ENCODE measurements around the gene RBBP7. TPM values are rescaled to one million over a fixed set of nuclear protein-coding genes. Genes with fewer than 3 reads are reported as not detected.

The RBBP7 gene
- total RNA-seq, 1 donor from 2014 or later, result 115 TPM

DNA sequence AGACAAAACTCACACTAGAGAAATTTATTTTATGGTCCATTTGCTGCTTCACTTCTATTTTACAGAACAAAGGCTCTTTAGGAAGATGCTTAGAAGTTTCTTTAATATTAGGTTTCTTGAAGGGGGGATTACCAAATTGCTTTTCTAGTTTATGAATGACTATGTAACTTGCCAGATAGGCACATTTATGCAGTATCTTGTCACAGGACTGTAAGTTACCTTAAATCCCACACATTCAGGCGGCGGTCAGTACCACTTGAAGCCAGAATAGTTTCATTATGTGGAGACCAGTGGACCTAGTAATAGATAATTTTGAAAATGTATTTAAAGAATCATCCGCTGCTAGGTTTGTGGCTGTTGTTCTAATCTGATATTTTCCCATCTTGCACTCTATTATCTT, 18.3 kb downstream of the RBBP7 start:
- no peak for DNase-seq
- no peaks in the 10 kb centered on the region for H3K27me3 ChIP-seq (ENCODE audit: low read depth)
- H3K9me3 ChIP-seq (replicated peaks), result no peaks in the 10 kb centered on the region
- H3K36me3 ChIP-seq, result peaks cover 45% of the 10 kb centered on the region
- intact Hi-C loops (cut with micrococcal nuclease), result no loop called here
- H3K4me1 ChIP-seq, result no peaks in the 10 kb centered on the region
- no peak overlapping the region for H3K4me3 ChIP-seq
- H3K27ac ChIP-seq (replicated peaks), result no peak overlapping the region
- TF ChIP-seq, protein P1, sequence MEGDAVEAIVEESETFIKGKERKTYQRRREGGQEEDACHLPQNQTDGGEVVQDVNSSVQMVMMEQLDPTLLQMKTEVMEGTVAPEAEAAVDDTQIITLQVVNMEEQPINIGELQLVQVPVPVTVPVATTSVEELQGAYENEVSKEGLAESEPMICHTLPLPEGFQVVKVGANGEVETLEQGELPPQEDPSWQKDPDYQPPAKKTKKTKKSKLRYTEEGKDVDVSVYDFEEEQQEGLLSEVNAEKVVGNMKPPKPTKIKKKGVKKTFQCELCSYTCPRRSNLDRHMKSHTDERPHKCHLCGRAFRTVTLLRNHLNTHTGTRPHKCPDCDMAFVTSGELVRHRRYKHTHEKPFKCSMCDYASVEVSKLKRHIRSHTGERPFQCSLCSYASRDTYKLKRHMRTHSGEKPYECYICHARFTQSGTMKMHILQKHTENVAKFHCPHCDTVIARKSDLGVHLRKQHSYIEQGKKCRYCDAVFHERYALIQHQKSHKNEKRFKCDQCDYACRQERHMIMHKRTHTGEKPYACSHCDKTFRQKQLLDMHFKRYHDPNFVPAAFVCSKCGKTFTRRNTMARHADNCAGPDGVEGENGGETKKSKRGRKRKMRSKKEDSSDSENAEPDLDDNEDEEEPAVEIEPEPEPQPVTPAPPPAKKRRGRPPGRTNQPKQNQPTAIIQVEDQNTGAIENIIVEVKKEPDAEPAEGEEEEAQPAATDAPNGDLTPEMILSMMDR (IDR thresholded peaks at IDR 0.05; ENCODE audit: borderline replicate concordance), result no peak

DNA sequence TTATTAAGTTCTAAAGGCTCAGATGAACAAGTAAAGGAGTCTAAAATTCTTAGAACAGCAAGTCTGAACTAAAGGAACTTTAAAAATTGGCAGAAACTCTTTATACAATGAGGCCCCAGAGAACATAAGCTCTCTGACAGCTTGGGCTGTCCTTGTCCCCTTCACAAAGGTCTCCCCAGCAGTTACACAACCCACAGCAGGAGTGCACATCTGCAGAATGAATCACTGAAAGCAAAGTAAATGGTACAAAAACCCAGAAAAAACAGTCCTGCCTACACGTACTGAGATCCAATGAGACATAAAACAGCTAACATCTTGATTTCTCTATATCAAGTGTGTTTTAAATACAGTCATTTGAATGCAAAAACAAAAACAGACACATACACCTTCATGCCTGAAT, 18.7 kb downstream of the RBBP7 start:
- H3K27ac ChIP-seq (replicated peaks), result no peak overlapping the region
- TF ChIP-seq, protein P1 (IDR thresholded peaks at IDR 0.05; ENCODE audit: borderline replicate concordance), result no peak
- H3K9me3 ChIP-seq (replicated peaks), result no peaks in the 10 kb centered on the region
- no peaks in the 10 kb centered on the region for H3K27me3 ChIP-seq (ENCODE audit: low read depth)
- no peak for DNase-seq
- intact Hi-C loops (cut with micrococcal nuclease), result no loop called here
- no peak overlapping the region for H3K4me3 ChIP-seq
- H3K4me1 ChIP-seq, result no peaks in the 10 kb centered on the region
- peaks cover 42% of the 10 kb centered on the region for H3K36me3 ChIP-seq

DNA sequence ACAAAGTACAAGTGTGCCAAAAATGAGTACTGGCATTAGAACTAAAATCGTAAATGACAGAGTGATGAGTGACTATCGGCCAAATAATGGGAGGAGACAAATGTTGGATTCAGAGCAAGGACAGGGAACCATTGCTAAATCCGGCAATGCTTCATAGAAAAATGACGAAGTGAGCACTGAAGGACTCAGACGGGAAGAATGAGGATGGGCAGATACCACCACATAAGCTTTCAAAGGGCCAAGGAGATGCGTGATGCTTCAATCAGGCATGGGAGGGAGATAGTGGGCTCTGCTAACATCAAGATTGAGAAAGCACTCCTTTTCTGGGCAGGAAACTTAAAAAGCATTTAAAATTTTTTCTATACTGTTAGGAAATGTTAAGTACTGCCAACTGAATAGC, 21.6 kb downstream of the RBBP7 start:
- DNase-seq, result no peak
- Histone ChIP-seq H3K4me1 (no peaks in the 10 kb centered on the region), H3K4me3 (no peak overlapping the region), H3K27ac (replicated peaks) (no peak overlapping the region), H3K27me3 (ENCODE audit: low read depth) (no peaks in the 10 kb centered on the region), H3K9me3 (replicated peaks) (no peaks in the 10 kb centered on the region), H3K36me3 (peaks cover 50% of the 10 kb centered on the region)
- intact Hi-C loops (cut with micrococcal nuclease), result no loop called here
- TF ChIP-seq, protein P1 (IDR thresholded peaks at IDR 0.05; ENCODE audit: borderline replicate concordance), result no peak

DNA sequence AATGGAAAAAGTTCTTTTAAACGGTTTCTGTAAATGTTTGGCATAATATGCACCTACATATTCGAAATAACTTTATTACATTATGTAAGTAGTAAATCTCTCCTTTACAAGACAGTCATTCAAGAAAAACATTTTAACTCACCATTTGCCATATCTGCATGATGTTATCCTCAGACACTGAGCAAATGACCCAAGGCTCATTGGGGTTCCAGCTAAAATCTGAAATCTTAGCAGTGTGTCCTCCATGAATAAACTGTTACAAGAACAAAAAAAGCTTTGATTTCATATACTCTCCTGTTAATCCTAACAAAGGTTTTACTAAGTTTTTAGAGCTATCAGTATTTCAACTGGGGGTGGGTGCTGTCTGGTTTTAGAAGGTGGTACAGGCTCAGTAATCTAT, 24.5 kb downstream of the RBBP7 start:
- no peaks in the 10 kb centered on the region for H3K9me3 ChIP-seq (replicated peaks)
- no peaks in the 10 kb centered on the region for H3K27me3 ChIP-seq (ENCODE audit: low read depth)
- H3K36me3 ChIP-seq, result peaks cover 36% of the 10 kb centered on the region
- H3K4me3 ChIP-seq, result no peak overlapping the region
- no peak overlapping the region for H3K27ac ChIP-seq (replicated peaks)
- intact Hi-C loops (cut with micrococcal nuclease), result no loop called here
- DNase-seq, result no peak
- TF ChIP-seq, protein P1 (IDR thresholded peaks at IDR 0.05; ENCODE audit: borderline replicate concordance), result no peak
- H3K4me1 ChIP-seq, result no peaks in the 10 kb centered on the region

DNA sequence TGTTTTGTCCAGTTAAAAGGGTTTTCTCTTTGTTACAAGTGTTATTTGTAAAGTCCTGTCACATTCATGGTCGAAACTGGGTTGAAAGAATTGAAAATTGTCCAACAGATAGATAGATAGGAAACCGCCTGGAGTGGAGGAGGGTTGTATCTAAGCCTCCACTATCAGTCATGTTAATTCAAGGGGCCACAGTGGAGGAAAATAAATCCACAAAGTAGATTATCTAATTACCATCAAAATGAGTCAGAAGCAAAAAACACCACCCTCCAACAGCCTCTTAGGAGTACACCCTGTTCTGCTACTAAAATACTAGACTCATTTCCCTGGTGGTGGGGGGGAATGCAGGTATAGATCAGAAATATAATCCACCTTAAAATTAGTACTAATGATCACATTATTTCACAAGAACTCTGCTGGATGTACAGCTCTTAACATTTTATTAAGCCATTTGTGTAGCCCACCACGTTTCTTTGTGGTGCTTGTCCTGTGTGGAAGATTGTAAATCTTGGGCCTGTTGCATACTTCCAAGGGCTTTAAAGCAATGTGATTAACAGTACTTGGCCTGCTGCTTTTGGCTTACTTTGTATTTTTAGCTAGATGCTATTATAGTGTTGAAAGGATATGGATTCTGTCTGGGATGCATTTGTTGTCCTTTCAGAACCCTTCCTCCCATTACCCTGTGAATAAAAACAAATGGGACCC, 26.8 kb downstream of the RBBP7 start:
- H3K36me3 ChIP-seq, result peaks cover 27% of the 10 kb centered on the region
- TF ChIP-seq, protein P1 (IDR thresholded peaks at IDR 0.05; ENCODE audit: borderline replicate concordance), result no peak
- intact Hi-C loops (cut with micrococcal nuclease), result no loop called here
- peak overlapping the region; percentile 5 for H3K27ac ChIP-seq (replicated peaks)
- no peak for DNase-seq
- H3K27me3 ChIP-seq (ENCODE audit: low read depth), result no peaks in the 10 kb centered on the region
- no peak overlapping the region for H3K4me3 ChIP-seq
- H3K4me1 ChIP-seq, result peaks cover 16% of the 10 kb centered on the region
- no peaks in the 10 kb centered on the region for H3K9me3 ChIP-seq (replicated peaks)

Measured in left ventricle myocardium inferior (tissue), 1 donor.